ENCODE measurements around the gene TMOD1. TPM values are rescaled to one million over a fixed set of nuclear protein-coding genes. Genes with fewer than 3 reads are reported as not detected.
A peak's percentile ranks its signal among the peaks of the same experiment; 100 is the strongest.

TMOD1 gene
- total RNA-seq, 4 donors from 2014 or later, result 5.9 to 93.7 (median 22.2) TPM

DNA sequence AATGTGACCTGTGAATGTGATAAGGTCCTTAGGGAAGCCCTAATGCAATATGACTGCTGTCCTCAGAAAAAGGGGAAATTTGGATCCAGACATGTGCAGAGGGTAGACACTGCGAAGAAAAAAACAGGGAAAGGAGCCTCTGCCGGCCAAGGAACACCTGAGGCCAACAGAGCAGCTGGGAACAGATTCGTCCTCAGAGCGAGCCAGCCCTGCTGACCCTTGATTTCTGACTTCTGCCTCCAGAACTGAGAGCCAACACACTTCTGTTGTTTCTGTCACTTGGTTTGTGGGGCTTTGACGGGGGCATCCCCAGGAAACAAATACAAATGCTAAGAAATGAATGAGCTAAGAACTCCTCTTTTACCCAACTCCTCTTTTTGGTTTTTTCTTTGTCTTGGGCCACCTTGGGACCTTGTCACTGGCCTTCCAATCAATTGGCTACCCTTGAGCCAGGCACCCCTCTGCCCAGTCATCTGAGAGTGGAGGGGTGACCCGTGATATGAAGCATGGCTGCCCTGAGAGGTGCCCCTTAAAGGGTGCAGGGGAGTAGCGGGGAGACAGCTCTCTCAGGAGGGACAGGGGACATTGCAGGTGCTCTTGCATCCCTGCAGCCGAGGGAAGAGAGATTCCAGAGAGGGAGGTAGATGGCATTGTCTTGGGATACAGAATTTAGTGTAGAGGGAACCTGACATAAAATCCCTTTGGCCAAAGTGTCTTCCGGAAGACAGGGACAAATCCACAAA, 16.9 kb downstream of the TMOD1 start:
- Histone ChIP-seq H3K4me1 (peaks cover 16 to 17% of the 10 kb centered on the region in 2 donors), H3K27me3 (no peaks in the 10 kb centered on the region), H3K27ac (peak overlapping the region; percentile 85 to 98), H3K9me3 (no peaks in the 10 kb centered on the region), H3K4me3 (no peak overlapping the region), H3K36me3 (no peaks in the 10 kb centered on the region)
- TF ChIP-seq POLR2A (IDR thresholded peaks at IDR 0.05), result no peak
- TF ChIP-seq, protein P1, sequence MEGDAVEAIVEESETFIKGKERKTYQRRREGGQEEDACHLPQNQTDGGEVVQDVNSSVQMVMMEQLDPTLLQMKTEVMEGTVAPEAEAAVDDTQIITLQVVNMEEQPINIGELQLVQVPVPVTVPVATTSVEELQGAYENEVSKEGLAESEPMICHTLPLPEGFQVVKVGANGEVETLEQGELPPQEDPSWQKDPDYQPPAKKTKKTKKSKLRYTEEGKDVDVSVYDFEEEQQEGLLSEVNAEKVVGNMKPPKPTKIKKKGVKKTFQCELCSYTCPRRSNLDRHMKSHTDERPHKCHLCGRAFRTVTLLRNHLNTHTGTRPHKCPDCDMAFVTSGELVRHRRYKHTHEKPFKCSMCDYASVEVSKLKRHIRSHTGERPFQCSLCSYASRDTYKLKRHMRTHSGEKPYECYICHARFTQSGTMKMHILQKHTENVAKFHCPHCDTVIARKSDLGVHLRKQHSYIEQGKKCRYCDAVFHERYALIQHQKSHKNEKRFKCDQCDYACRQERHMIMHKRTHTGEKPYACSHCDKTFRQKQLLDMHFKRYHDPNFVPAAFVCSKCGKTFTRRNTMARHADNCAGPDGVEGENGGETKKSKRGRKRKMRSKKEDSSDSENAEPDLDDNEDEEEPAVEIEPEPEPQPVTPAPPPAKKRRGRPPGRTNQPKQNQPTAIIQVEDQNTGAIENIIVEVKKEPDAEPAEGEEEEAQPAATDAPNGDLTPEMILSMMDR (IDR thresholded peaks at IDR 0.05), result no peak
- intact Hi-C loops (cut with DNase I; ENCODE audit: low total_unique reads), result no loop called here
- peak in 1 of 2 donors; percentile 11 for DNase-seq

DNA sequence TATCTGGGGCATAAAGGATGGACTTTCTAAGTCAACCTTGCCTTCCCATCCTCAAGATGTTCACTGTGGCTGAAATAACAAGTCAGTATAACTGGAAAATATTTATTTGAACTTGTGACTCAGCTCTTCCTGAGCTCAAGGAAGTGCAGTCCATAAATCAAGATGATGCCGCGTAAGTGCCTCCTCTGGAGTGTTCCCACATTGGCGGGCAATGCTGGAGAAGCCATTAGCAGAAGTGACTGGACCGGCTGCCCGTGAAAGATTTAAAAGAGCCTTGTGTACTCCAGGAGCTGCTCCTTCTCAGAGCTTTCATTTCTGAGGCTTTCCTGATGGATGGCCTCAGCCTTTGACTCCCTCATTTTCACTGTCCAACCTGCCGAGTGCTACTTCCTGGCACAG, 17.4 kb downstream of the TMOD1 start:
- intact Hi-C loops (cut with DNase I; ENCODE audit: low total_unique reads), result no loop called here
- Histone ChIP-seq H3K4me1 (peaks cover 16 to 17% of the 10 kb centered on the region in 2 donors), H3K4me3 (no peak overlapping the region), H3K9me3 (no peaks in the 10 kb centered on the region), H3K36me3 (no peaks in the 10 kb centered on the region), H3K27ac (peak overlapping the region; percentile 85 to 98), H3K27me3 (no peaks in the 10 kb centered on the region)
- peak; percentile 26 to 49 for TF ChIP-seq POLR2A (IDR thresholded peaks at IDR 0.05)
- TF ChIP-seq, protein P1 (IDR thresholded peaks at IDR 0.05), result no peak
- DNase-seq, result peak; percentile 78 to 94

DNA sequence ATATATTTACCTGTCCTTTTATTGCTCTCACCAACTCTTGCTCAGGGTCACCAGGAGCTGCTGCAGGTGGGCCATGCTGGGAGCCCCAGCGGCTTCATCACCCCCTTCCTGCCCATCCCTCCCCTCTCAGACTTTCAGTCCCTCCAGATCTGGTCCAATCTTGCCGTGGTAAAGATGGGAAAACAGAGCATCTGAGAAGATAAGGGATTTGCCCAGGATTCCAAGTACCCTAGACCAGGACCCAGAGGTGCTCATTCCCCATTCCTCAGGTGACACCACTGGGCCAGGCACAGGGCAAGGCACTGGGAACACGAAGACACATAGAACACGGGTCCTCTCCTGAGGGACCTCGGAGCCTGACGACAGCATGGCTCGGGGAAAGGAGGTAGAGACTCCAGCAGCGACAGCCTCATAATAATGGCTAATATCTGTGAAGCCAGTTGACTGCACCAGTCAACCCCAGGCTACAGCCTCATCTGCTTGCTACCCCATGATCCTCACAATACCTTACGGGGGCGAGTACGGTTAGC, 18.0 kb downstream of the TMOD1 start:
- H3K4me1 ChIP-seq, result peaks cover 16 to 17% of the 10 kb centered on the region in 2 donors
- peak overlapping the region; percentile 85 to 98 for H3K27ac ChIP-seq
- TF ChIP-seq POLR2A (IDR thresholded peaks at IDR 0.05), result no peak
- TF ChIP-seq, protein P1 (IDR thresholded peaks at IDR 0.05), result no peak
- no peak for DNase-seq
- no peak overlapping the region for H3K4me3 ChIP-seq
- H3K36me3 ChIP-seq, result no peaks in the 10 kb centered on the region
- H3K27me3 ChIP-seq, result no peaks in the 10 kb centered on the region
- intact Hi-C loops (cut with DNase I; ENCODE audit: low total_unique reads), result no loop called here
- no peaks in the 10 kb centered on the region for H3K9me3 ChIP-seq

DNA sequence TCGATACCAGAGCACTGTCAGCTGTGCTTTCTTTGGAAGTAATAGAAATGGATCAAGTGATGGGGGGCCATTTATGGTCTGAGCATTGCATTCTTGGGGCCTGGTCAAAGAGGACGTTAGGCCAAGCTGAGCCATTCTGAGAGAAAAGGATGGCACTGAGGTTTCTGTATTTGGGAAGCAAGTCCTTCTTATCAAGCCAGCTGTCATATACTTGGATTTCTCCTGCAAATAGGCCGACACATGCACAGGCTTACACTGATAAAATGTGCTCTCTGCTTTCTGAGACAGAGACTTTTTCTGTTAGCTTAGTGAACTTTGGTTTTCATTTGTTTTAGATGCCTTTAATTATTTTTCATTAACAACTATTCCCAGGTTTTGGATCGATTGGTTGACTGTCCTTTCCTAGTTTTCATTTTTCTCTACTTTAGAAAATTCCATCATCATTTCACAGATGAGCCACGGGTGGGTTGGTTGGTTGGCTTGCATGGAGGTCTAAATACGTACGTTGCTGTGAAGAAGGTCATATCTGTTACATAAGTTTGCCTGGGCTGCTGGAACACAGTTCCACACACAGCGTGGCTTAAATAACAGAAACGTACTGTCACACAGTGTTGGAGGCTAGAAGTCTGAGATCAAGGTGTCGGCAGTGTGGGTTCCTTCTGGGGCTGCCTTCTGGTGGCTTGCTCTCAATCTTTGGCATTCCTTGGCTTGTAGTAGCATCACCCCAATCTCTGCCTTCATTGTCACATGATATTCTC, 20.3 kb downstream of the TMOD1 start:
- H3K9me3 ChIP-seq, result no peaks in the 10 kb centered on the region
- DNase-seq, result peak in 1 of 2 donors; percentile 11
- H3K27me3 ChIP-seq, result no peaks in the 10 kb centered on the region
- H3K4me3 ChIP-seq, result no peak overlapping the region
- H3K36me3 ChIP-seq, result no peaks in the 10 kb centered on the region
- TF ChIP-seq, protein P1 (IDR thresholded peaks at IDR 0.05), result no peak
- no peak for TF ChIP-seq POLR2A (IDR thresholded peaks at IDR 0.05)
- H3K27ac ChIP-seq, result peak overlapping the region; percentile 85 to 98
- peaks cover 16 to 17% of the 10 kb centered on the region in 2 donors for H3K4me1 ChIP-seq
- intact Hi-C loops (cut with DNase I; ENCODE audit: low total_unique reads), result no loop called here

DNA sequence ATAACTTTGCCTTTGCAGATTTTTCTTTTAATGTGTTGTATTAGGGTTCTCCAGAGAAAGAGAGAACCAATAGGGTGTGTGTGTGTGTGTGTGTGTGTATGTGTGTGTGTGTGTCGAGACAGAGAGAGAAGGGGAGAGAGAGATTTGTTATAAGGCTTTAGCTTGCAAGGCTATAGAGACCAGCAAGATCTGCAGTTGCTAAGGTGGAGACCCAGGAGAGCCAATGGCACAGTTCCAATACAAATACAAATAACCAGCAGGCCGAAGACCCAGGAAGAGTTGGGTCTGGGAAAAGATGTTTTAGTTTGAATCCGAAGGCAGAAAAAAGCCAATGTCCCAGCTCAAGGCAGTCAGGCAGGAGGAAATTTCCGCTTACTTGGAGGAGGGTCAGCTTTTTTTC, 23.0 kb downstream of the TMOD1 start:
- TF ChIP-seq, protein P1 (IDR thresholded peaks at IDR 0.05), result no peak
- no peak for TF ChIP-seq POLR2A (IDR thresholded peaks at IDR 0.05)
- no peaks in the 10 kb centered on the region for H3K27me3 ChIP-seq
- H3K27ac ChIP-seq, result no peak overlapping the region
- DNase-seq, result no peak
- intact Hi-C loops (cut with DNase I; ENCODE audit: low total_unique reads), result no loop called here
- no peaks in the 10 kb centered on the region for H3K9me3 ChIP-seq
- H3K4me1 ChIP-seq, result peaks cover 4 to 8% of the 10 kb centered on the region in 2 donors
- H3K36me3 ChIP-seq, result no peaks in the 10 kb centered on the region
- no peak overlapping the region for H3K4me3 ChIP-seq

Measured in uterus (tissue), 4 donors.